CD4-positive, alpha-beta T cell (primary cell): Measurements from ENCODE around the gene MYO3B. TPM values are rescaled to one million over a fixed set of nuclear protein-coding genes. Genes with fewer than 3 reads are reported as not detected.

ENCODE experiments used
- ATAC-seq: fragments of 200-7000 bp; cut with Tn5 transposase; one replicate; pipeline ENCODE4 v1.10.0; 2022; ENCODE audit warnings: mild to moderate bottlenecking; ENCODE audit not compliant: poor library complexity
- CTCF ChIA-PET: fragments of 350-600 bp; sonication (Branson Sonifier 250); formaldehyde crosslinking; loops from one replicate; lab custom pipeline; 2021; ENCODE audit warnings: antibody characterized with exemption, inconsistent platforms; lab: Charles Lee
- POLR2A ChIA-PET: fragments of 350-600 bp; sonication (Branson Sonifier 250); formaldehyde crosslinking; loops from one replicate; lab custom pipeline; 2021; ENCODE audit warnings: antibody characterized with exemption, inconsistent platforms; lab: Charles Lee
- DNase-seq, 14 experiments: peaks; one replicate each; pipeline ENCODE4 v3.0.0-alpha.2; 2013 to 2020; ENCODE audit warnings: mixed read lengths in 2 of 14
- H3K27ac ChIP-seq, 2 donors: one replicate each; pipeline versions ENCODE4 v1.5.1 to v1.7.0; 2013; ENCODE audit warnings: low read length in 2 of 2, low read depth in 1 of 2, mild to moderate bottlenecking in 1 of 2
- H3K27me3 ChIP-seq, 2 experiments: 1 replicate in 1 of 2; 2 replicates in 1 of 2; pipeline versions ENCODE4 v1.6.1 to v1.7.0; 2013; ENCODE audit warnings: low read length in 2 of 2, control low read depth in 1 of 2, mild to moderate bottlenecking in 1 of 2, moderate library complexity in 1 of 2; ENCODE audit not compliant: insufficient read depth in 2 of 2, control insufficient read depth in 1 of 2
- H3K36me3 ChIP-seq: one replicate; pipeline ENCODE4 v1.6.1; 2013; ENCODE audit warnings: low read length, control low read depth; ENCODE audit not compliant: insufficient read depth
- H3K4me1 ChIP-seq: one replicate; pipeline ENCODE4 v1.6.1; 2013; ENCODE audit warnings: low read length, control low read depth; ENCODE audit not compliant: insufficient read depth
- H3K4me3 ChIP-seq: one replicate; pipeline ENCODE4 v1.5.1; 2013; ENCODE audit warnings: mild to moderate bottlenecking, low read length, moderate library complexity
- H3K9me3 ChIP-seq, 2 experiments: 1 replicate in 1 of 2; 2 replicates in 1 of 2; pipeline versions ENCODE4 v1.6.1 to v1.7.0; 2013; ENCODE audit warnings: low read length in 2 of 2, mild to moderate bottlenecking in 2 of 2, control low read depth in 1 of 2, moderate library complexity in 1 of 2; ENCODE audit not compliant: control insufficient read depth in 1 of 2, insufficient read depth in 1 of 2
- H3K27ac Mint-ChIP-seq: one replicate; pipeline ENCODE4 v1.8.0; 2020; ENCODE audit warnings: mixed read lengths
- H3K27me3 Mint-ChIP-seq: one replicate; pipeline ENCODE4 v1.8.0; 2021; ENCODE audit warnings: mixed read lengths
- H3K36me3 Mint-ChIP-seq: one replicate; pipeline ENCODE4 v1.8.0; 2021; ENCODE audit warnings: low read depth, mixed read lengths
- H3K4me1 Mint-ChIP-seq: one replicate; pipeline ENCODE4 v1.8.0; 2021; ENCODE audit warnings: low read depth, mixed read lengths
- H3K4me3 Mint-ChIP-seq: one replicate; pipeline ENCODE4 v1.8.0; 2020; ENCODE audit warnings: mild to moderate bottlenecking, mixed read lengths
- H3K9me3 Mint-ChIP-seq: one replicate; pipeline ENCODE4 v1.8.0; 2020; ENCODE audit warnings: mixed read lengths
- intact Hi-C, 2 experiments: fragments of 100-400 bp; cut with DNase I in 1 of 2; cut with micrococcal nuclease in 1 of 2; formaldehyde crosslinking; loops; one replicate each; pipeline versions ENCODE4 v1.15.1 to v1.9.0; 2023 to 2025; cut with DNase I, micrococcal nuclease
- total RNA-seq, 174 experiments: library from RNA in 2 of 174; stranded (reverse) in 2 of 174; gene quantifications; one replicate each; pipeline ENCODE4 v1.2.3 and lab custom pipeline; 2021 to 2026
- TF ChIP-seq, protein P1 (sequence below): fragments of 200-600 bp; IDR thresholded peaks from one replicate; pipeline ENCODE4 v1.8.0; 2022; ENCODE audit warnings: antibody characterized with exemption, mild to moderate bottlenecking

MYO3B gene
- total RNA-seq, 2 experiments from 2014 or later, result not detected

GRCh38 chr2:170146784-170147183, 31.2 kb upstream of the MYO3B start:
- no peaks in the 10 kb centered on the region for H3K9me3 Mint-ChIP-seq
- no peak for ATAC-seq
- TF ChIP-seq, protein P1, sequence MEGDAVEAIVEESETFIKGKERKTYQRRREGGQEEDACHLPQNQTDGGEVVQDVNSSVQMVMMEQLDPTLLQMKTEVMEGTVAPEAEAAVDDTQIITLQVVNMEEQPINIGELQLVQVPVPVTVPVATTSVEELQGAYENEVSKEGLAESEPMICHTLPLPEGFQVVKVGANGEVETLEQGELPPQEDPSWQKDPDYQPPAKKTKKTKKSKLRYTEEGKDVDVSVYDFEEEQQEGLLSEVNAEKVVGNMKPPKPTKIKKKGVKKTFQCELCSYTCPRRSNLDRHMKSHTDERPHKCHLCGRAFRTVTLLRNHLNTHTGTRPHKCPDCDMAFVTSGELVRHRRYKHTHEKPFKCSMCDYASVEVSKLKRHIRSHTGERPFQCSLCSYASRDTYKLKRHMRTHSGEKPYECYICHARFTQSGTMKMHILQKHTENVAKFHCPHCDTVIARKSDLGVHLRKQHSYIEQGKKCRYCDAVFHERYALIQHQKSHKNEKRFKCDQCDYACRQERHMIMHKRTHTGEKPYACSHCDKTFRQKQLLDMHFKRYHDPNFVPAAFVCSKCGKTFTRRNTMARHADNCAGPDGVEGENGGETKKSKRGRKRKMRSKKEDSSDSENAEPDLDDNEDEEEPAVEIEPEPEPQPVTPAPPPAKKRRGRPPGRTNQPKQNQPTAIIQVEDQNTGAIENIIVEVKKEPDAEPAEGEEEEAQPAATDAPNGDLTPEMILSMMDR, result no peak
- no peak overlapping the region for H3K4me3 ChIP-seq
- POLR2A ChIA-PET, result no interaction called here
- H3K4me3 Mint-ChIP-seq, result no peak overlapping the region
- DNase-seq, result no peak
- CTCF ChIA-PET, result no interaction called here
- H3K36me3 Mint-ChIP-seq, result no peaks in the 10 kb centered on the region
- no peaks in the 10 kb centered on the region for H3K27me3 ChIP-seq
- intact Hi-C loops, result no loop called here
- no peaks in the 10 kb centered on the region for H3K27me3 Mint-ChIP-seq
- H3K4me1 Mint-ChIP-seq, result no peaks in the 10 kb centered on the region
- no peaks in the 10 kb centered on the region for H3K9me3 ChIP-seq
- no peaks in the 10 kb centered on the region for H3K36me3 ChIP-seq
- no peak overlapping the region for H3K27ac ChIP-seq
- no peaks in the 10 kb centered on the region for H3K4me1 ChIP-seq
- H3K27ac Mint-ChIP-seq, result no peak overlapping the region

- Histone ChIP-seq H3K27me3 (no peaks in the 10 kb centered on the region), H3K36me3 (no peaks in the 10 kb centered on the region), H3K27ac (no peak overlapping the region), H3K9me3 (no peaks in the 10 kb centered on the region), H3K4me3 (no peak overlapping the region), H3K4me1 (no peaks in the 10 kb centered on the region)
- intact Hi-C loops, result no loop called here
- no peaks in the 10 kb centered on the region for H3K4me1 Mint-ChIP-seq
- H3K27me3 Mint-ChIP-seq, result no peaks in the 10 kb centered on the region
- TF ChIP-seq, protein P1, result no peak
- H3K36me3 Mint-ChIP-seq, result no peaks in the 10 kb centered on the region
- ChIA-PET CTCF (no interaction called here), POLR2A (no interaction called here)
- no peaks in the 10 kb centered on the region for H3K9me3 Mint-ChIP-seq
- ATAC-seq (no peak), DNase-seq (no peak)
- no peak overlapping the region for H3K4me3 Mint-ChIP-seq
- H3K27ac Mint-ChIP-seq, result no peak overlapping the region
These were observed 30.4 kb upstream of the MYO3B start for GRCh38 chr2:170147576-170147975.

- no peak for ATAC-seq
- no peaks in the 10 kb centered on the region for H3K9me3 Mint-ChIP-seq
- ChIA-PET POLR2A (no interaction called here), CTCF (no interaction called here)
- TF ChIP-seq, protein P1, result no peak
- H3K27ac ChIP-seq, result no peak overlapping the region
- intact Hi-C loops, result no loop called here
- no peak overlapping the region for H3K4me3 ChIP-seq
- no peaks in the 10 kb centered on the region for H3K36me3 Mint-ChIP-seq
- H3K9me3 ChIP-seq, result no peaks in the 10 kb centered on the region
- H3K27ac Mint-ChIP-seq, result no peak overlapping the region
- DNase-seq, result no peak
- no peaks in the 10 kb centered on the region for H3K4me1 Mint-ChIP-seq
- H3K4me1 ChIP-seq, result no peaks in the 10 kb centered on the region
- no peak overlapping the region for H3K4me3 Mint-ChIP-seq
- H3K36me3 ChIP-seq, result no peaks in the 10 kb centered on the region
- H3K27me3 Mint-ChIP-seq, result no peaks in the 10 kb centered on the region
- no peaks in the 10 kb centered on the region for H3K27me3 ChIP-seq
These were observed 29.8 kb upstream of the MYO3B start for GRCh38 chr2:170148161-170148560.
